Measurements from ENCODE around the gene KCNJ8.
"Not testable (repeated sequence)": the region's sequence is repeated elsewhere in the genome, so short reads cannot be mapped to it uniquely, and the experiment has no call there.

GRCh38 chr12:21812340-21812739 lies 37.8 kb upstream of the KCNJ8 start:
- TF ChIP-seq CTCF (IDR thresholded peaks at IDR 0.05 in 2 of 3, conservative IDR thresholded peaks at IDR 0.05 in 1 of 3; ENCODE audit: control insufficient read depth in 2 of 3, extremely low read depth in 1 of 3, insufficient read depth in 1 of 3, low read depth in 3 of 3, low read length in 3 of 3); EZH2 (IDR thresholded peaks at IDR 0.05; ENCODE audit: borderline replicate concordance, control insufficient read depth, low read depth, low read length); SP1 (IDR thresholded peaks at IDR 0.05; ENCODE audit: low read depth, low read length); RAD21 (IDR thresholded peaks at IDR 0.05; ENCODE audit: insufficient read depth, low read depth, low read length); NR2F1 (conservative IDR thresholded peaks at IDR 0.05); ASH2L (IDR thresholded peaks at IDR 0.05; ENCODE audit: borderline replicate concordance, low read depth); CEBPB (IDR thresholded peaks at IDR 0.05; ENCODE audit: borderline replicate concordance in 1 of 2, low read depth in 2 of 2, low read length in 2 of 2); JUND (IDR thresholded peaks at IDR 0.05; ENCODE audit: low read depth, low read length); BCL11A (IDR thresholded peaks at IDR 0.05; ENCODE audit: low read depth, low read length): not testable (repeated sequence)
